CD4-positive, alpha-beta T cell treated with Interferon gamma for 1 hour (primary cell): ENCODE results near the gene FAM210A.

Source experiments
- DNase-seq: peaks from one replicate; pipeline ENCODE4 v3.0.0-alpha.2; 2020

FAM210A gene

DNA sequence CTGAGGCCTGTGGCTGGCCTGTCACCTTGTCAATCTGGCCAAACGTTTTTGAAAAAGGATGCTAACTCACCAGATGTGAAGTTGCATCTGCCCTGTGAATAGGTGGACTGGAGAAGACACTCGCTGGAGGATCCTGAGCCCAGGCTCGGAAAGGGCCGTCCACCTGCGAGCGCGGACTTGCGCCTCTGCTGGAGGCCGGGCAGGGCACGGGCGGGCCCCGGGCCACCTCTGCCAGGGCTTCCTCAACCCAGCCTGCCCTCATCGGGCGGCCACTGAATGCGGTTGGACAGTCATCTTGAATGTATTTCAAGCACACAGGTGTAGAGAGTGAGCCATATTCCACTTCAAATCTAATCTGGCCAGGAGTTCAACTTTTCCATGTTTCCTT is 83.9 kb downstream of the FAM210A start:
- DNase-seq = no peak

DNA sequence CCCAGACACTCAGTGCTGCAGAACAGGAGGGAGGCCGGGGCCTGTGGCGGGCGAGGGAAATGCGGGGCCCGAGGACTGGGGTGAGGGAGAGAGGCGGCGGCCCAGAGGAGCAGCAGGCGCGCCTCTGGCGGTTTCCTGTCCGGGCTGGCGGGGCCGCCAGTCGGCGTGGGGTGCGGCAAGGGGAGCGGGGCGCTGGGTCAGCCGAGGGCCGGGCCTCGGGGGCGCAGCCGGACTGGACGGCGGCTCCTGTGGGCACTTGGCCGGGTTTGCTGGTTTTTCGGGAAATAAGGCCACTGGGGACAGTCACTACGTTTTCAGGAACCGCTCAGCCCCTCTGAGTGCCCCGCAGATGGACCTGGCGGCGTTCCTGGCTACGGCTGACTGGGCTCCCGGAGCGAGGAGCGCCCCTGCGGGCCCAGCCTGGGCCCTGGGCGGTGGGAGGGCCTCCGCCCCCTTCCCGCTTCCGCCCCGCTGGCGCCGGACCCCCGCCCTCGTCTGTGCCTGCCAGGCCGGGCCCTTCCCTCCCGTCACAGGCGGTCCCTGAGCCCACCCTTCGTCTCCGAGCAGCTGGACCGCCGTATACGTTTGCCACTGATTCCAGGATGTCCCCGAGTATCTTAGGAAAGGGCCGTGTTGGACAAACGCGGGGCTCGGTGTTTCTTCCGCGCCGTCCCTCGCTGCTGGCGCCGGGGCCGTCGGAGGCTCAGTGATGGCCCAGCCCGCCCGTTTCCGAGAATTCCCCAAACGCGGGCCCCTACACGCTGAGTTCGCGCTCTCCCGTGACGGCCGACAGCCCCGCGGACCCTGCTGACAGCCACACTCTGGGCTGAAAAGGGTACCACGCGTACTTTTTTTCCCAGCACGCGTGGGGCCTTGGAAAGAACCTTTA is 84.6 kb downstream of the FAM210A start:
- DNase-seq = no peak

DNA sequence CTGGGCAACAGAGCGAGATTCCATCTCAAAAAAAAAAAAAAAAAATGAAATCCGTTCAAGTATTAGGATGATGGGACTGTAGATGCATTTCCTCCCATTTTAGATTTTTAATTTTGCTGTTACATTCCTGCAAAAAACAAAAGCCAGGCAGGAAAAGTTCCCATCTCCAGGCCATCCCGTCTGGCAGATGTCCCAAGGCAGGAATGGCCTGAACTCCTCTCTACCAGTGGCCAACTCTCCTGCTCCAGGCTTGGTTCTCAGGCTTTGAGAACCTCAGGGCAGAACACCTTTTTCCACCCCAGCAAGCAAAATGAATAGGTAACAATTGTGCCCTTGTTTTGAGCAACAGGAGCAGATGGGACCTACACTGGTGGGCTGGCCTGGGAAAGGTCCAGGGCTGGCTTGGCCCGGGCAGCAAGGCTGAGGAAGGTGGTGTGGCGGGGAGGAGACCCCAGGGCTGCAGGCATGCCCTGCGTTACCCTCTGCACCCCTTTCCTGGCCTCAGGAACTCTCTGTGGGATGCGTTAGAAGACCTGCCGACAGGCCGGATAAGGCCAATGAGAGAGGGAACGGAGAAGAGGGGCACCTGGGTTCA is 86.0 kb downstream of the FAM210A start:
- no peak for DNase-seq

DNA sequence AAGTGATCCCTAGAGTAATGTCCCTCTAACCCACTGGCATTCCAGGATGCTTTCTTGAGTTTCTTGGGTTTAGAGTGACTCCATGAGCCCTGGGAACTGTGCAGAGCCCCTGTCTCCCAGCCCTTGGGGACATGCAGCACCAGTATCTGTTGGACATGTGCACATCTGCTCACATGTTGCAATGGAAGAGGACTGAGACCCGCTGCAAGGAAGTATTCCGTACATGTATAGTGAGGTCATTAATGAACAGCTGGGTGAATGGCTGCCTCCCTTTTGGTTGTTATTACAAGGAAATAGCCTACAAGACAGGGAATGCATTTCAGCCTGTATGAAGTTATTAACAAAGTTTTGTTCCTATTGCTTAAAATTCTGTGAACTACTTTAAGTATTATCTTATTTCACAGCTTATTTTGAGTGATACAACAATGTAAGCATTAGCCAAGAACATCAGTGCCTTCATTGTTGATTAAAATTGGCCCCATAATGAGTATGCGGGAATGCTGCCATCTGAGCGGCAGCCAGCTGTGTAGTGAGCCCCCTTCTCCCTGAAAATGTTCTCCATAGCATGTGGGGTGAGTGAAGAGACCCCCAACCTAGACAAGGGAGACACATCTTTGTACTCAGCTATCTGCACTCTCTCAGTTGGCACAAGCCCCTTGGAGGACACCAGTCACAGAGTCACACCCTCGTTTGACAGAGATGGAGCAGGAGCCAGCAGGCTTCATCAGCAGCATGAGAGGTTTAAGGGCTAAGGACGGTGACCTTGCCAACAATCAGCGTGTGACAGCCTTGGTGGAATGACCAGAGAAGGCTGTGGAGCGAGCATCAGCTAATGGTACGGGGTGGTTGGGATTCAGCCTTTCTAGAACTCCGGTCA is 87.4 kb downstream of the FAM210A start:
- DNase-seq = no peak

DNA sequence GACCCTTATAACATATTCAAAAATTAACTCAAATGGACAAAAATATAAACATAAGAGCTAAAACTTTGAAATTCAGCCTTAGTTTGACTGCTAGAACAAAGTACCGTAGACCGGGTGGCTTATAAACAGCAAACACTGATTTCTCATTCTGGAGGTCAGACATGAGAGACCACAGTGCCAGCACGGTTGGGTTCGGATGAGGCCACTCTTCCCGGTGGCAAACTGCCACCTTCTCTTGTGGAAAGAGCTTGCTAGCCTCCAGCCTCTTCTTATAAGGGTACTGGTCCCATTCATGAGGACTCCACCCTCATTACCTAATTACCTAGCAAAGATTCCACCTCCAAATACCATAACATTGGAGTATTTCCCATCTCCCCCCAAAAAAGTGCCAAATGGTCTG is 91.3 kb downstream of the FAM210A start:
- no peak for DNase-seq

DNA sequence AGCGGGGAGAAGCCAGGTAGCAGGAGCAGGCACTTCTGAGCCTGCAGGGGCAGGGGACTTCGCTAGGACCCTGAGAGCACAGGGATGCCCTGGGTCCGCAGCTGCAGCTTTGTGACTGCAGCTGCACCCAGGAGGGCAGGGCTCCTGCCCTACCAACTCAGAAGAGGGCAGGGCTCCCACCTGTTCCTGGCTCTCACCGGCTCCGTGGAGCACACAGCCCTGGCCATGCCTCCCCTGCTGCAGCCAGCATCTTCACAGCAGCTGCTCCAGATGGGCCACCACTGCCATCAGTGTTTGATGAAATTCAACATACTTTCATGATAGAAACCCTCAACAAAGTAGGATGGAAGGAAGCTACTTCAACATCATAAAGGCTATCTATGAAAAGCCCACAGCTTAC is 92.7 kb downstream of the FAM210A start:
- no peak for DNase-seq

DNA sequence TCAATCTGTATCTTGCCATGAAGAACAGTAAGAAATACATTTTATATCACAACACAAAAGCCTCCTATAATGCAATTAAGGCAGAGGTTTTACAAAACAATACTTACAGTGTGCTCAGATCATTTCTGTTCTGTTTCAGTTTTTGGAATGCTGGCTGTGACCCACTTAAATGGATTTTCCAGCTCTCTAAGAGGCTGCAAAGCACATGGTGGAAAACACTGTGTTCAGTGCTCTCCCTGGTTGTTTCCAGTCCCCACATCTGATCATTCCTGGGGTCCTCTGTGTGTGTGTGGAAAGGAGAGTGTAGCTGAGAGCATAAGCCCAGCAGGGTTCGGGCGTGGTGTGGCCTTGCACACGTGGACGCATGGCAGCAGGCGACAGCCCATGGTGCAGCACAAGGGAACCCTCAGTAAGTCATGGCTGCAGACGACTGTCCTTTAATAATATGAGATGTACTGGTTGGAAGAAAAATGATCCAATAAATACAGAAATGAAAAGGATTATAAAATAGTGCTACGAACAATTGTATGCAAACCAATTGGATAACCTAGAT is 95.6 kb downstream of the FAM210A start:
- DNase-seq = no peak

DNA sequence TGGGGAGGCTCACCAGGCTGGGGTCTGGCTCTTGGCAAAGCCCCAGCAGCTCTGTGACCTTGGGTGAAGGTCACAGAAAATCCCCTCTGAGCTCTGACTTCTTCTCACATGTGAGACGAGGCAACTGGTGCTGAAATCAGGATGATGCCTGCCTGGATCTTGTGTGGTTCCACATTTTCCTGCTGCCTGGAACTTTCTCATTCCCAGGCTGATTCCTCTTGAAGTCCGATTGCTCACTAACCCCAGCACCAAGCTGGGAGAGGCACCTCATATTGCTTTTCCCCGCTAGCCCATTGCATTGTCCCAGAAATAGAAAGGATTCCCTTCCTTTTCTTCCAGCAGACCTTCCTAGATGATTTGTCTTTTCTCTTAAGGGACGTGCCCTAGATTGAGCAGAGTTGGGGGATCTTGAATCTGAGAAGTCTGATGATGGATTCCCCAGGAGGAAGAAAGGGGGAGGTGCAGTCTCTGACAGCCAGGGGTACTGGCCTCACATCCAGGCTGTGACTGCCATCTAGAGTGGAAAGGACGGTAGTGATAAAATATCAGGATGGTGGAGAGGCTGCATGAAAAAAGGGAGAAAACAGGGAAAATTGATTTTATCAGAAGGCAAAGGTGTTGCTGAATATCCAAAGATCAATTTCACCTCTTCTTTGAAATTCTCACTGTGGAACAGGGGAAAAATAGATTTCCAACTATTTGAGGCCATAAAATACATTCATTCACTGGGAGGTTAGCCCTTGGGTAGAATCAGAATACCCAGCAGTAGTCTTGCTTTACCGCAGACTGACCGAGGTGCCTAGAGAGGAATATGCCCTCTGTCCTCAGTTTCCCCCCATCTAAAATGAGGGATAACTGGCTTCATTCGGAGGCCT is 96.3 kb downstream of the FAM210A start:
- peak; percentile 56 for DNase-seq

DNA sequence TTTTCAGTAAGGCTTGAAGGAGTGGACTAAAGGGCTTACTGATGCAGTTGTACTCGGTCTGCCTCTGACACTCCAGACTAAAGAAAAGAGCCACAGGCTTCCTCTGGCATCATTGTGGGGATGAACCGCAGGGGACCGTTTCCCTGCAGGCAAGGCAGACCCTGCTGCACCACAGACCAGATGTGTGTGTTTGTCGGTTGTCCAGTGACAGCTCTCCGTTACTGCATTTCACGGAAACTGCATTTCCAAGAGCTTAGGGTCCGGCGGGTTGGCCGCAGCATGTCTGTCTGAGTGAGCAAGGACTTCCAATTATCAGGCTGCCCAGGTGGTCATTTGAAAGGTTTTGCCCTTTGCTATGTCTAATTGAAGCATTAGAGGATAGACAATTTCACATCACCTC is 98.1 kb downstream of the FAM210A start:
- DNase-seq = no peak

DNA sequence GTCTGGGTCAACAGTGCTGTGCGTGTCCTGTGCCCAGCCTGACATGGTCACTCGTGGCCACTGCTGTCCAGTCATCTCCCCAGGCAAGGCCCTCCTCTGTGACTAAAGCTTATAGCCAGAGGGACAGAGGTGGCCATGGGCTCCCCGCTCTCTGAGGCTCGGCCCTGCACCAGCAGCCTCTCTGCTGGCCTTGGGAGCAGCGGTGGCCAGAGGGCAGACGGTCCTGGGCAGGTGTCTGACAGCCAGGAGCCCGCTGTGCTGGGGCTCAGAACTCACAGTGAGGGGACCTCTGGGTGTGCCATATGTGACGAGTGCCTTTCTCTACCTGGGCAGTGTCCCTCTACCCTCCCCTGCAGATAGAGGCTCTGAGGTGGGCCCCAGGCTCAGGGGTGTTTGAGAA is 98.7 kb downstream of the FAM210A start:
- DNase-seq = no peak

DNA sequence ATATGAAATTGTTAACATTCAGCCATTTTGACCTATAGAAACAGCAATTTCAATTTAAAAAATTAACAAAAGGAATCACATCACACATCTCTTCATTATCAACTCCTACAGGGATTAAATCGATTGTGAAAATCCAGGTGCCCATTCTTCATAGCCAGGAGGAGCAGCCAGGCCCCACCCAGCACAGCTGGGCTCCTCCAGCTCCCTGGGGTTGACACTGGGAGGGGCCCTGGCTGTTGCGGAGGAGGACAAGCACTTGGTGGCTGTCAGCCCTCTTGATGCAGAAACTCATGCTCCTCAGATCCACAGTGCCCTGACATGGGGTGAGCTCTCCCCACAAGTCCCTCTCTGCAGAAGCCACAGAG is 99.8 kb downstream of the FAM210A start:
- no peak for DNase-seq

DNA sequence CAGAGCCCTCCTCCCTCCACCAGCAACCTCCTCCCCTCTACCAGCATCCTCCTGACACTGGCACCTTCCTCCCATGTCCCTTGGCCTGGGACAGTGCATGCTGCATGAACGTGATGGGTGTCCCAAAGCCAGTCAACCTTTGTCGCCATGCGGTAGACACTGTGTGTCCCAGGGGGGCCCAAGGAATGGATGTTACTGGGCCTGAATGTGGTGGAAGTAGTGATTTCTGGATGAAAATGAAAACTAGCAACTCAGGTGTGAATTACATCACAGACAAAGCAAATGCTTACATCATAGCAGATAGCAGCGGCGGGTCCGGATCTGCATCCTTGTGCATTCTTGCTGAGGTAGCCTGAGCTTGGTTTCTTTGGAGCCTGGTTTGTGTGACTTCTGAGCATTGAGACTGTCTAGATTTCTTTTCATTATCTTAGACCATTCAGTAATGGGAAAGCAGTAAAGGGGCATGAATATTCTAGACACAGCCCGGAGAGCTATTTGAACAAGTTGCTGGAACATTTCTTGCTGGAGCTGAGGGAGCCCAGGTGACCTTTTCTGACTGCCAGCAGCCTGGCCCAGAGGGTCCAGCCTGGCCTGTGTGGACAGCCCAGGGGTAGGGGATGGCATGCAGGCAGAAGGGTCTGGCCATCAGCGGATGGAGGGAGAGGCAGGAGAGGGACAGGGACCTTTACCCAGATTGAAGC is 100.4 kb downstream of the FAM210A start:
- DNase-seq = no peak

DNA sequence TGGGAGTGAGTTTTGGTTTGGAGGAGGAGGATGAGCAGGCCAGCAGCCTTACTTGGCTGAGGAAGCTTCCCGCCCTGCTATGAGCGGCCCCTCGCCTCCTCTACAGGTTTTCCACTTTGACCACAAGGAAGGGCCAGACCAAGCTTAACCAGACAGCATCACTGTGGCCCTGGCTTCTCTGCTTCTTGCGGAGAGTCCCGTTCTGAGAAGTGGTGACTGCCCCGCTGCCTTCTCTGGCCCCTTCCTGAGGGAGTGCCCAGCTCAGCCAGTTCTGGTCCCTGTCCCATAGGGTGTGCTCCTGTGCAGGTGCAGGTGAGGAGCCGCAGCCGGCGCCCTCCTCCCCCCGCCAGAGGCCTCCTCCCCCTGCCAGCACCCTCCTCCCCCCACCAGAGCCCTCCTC is 101.0 kb downstream of the FAM210A start:
- DNase-seq = no peak

DNA sequence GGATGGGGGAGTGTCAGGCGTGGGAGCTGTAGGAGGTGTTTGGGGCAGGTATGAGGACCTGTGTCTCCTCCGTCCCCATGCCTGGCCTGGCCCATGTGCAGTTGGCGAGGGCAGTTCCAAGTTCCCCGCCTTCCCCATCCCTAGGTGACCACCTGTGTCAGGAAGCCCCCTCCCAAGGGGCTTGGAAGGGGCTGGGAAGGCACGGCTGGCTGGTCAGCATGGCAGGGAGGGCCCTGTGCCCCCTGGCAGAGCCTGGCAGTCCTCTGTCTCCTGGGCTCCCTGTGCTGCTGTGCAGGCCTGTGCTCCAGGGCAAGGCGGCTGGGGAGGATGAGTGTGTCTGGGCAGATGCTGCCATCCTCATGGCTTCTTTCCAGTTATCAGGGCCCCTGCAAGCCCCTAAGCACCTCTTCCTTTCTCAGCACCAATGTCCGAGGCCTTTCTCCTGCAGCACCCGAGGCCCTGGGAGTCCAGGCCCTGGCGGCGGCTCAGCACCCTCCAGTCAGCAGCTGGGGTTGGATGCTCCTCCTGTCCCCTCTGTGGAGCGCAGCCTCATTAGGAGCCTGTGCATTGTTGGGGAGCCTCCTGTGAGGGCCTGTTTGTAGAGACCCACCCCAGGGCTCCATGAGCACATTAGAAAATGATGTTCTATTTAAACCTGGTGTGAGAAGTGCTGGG is 101.7 kb downstream of the FAM210A start:
- DNase-seq = no peak

DNA sequence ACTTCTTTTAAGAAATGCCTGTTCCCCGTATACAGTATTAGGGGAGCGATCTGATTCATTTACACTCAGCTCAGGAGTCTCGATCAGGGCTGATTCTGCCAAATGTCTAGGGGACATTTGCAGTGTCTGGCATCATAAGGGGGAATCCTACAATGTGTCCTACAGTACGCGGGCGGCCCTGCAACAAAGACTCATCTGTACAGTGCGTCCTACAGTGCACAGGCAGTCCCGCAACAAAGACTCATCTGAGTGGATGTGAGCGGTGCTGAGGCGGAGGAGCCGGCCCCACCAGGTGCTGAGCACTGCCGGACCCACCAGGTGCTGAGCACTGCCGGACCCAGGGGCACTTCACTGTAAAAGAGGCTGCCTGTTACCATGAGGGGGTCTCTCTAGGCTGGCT is 102.5 kb downstream of the FAM210A start:
- DNase-seq = no peak

DNA sequence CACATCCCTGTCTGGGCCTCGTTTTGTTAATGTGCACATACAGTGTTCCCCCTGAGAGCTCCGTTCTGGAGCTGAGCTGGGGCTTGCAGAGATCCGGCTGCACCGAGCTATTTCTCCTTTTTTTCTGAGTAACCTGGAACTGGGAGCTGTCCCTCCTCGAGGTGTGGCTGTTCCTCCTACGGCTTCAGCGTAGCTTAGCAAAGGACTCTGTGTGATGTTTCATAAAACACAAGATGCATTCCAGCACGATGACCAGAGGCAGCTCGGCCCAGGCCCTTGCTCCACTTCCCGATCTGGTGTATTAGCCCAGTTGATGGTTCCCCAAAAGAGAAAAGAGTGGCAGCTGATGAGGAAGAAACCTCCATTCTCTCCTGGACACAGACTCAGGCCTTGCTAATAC is 103.0 kb downstream of the FAM210A start:
- peak; percentile 17 for DNase-seq

DNA sequence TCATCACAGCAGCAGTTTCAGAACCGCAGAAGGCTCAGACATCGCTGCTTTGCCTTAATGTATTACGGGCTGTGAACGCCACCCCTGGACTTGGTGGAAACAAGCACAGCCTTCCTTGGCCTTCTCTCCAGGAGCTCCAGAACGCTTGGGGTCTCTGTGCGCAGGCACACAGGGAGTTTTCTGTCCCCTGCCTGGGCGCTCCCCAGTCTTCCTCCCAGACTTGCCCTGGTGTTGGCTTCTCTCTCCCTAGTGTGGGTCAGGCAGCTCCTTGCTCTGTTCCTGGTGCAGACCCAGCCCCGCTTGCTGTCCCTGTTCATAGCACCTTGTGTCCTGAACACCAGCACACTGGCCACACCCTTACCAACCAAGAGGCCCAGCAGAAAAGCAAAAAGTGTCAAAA is 103.6 kb downstream of the FAM210A start:
- DNase-seq = no peak

DNA sequence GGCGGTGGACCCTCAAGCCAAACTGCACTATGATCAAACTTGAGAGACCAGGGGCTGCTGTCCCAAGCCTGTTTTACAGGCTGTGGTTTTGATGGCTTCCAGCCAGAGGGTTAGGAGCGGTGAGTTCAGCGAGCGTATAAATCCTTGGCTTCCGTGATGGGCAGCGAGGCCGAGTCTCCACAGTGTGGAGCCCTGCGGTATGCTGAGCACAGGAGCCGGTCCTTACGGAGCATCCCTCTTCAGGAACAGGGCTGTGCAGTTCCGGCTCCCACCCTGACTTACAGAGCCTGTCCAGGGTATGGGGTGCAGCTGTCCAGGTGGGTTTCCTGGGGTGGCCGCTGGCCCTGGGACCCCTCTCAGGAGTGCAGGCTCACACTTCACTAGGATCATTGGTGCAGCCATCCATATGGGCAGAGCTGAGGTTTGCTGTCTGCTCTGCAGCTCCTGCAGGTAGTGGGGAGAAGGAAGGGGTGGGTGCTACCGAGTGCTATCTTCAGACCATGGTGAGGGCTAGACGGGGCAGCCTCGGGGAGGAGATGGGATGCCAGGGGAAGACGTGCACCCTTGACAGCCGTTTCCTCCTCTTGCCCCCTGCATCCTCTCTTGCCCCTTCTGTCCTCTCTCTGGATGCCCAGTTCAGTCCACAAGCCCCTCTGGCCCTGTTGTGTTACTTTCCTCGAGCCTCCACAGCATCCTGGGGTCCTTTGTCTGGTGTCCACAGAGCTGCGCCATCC is 104.3 kb downstream of the FAM210A start:
- no peak for DNase-seq

DNA sequence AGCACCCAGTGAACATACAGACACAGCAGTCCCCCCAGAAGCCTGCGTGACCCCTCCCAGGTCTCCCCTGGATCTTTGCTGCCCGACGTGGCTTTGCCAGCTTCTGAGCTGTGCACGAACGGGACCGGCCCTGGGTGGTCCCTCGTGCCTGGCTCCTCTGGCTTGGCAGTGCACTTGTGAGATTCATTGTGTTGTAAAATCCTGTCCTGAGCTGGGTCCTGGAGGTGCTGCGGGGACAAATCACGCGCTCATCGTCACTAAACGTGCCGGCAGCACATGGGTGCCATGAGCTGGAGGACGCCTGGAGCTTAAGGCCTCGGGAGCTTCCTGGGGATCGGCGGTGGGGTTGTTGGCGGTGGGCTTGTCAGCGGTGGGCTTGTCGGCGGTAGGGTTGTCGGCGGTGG is 104.9 kb downstream of the FAM210A start:
- no peak for DNase-seq

DNA sequence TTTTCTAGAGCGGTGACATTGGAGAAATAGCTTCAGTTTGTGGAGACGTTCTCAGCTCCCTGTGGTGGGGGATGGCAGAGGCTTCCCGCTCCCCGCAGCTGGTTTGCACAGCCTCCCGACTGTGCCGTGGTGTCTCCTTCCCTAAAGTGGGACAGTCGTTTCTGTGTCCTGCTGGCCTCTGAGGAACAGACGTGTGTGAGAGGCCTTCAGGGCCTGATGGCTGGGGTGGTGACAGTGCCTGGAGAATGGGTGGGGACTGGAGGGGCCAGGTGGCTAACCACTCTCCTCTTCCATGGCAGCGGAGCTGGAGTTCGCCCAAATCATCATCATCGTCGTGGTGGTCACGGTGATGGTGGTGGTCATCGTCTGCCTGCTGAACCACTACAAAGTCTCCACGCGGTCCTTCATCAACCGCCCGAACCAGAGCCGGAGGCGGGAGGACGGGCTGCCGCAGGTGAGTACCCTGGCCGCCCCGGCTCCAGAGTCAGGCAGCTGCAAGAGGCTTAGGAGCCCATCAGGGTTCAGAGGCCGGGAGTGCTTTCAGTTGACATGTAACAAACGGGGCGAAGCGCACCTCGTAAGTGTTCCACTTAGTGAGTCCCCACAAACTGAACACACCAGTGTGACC is 105.4 kb downstream of the FAM210A start:
- DNase-seq = no peak
